Measurements from ENCODE around the gene SEPTIN1.

SEPTIN1 gene, protein sequence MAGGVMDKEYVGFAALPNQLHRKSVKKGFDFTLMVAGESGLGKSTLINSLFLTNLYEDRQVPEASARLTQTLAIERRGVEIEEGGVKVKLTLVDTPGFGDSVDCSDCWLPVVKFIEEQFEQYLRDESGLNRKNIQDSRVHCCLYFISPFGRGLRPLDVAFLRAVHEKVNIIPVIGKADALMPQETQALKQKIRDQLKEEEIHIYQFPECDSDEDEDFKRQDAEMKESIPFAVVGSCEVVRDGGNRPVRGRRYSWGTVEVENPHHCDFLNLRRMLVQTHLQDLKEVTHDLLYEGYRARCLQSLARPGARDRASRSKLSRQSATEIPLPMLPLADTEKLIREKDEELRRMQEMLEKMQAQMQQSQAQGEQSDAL

DNA sequence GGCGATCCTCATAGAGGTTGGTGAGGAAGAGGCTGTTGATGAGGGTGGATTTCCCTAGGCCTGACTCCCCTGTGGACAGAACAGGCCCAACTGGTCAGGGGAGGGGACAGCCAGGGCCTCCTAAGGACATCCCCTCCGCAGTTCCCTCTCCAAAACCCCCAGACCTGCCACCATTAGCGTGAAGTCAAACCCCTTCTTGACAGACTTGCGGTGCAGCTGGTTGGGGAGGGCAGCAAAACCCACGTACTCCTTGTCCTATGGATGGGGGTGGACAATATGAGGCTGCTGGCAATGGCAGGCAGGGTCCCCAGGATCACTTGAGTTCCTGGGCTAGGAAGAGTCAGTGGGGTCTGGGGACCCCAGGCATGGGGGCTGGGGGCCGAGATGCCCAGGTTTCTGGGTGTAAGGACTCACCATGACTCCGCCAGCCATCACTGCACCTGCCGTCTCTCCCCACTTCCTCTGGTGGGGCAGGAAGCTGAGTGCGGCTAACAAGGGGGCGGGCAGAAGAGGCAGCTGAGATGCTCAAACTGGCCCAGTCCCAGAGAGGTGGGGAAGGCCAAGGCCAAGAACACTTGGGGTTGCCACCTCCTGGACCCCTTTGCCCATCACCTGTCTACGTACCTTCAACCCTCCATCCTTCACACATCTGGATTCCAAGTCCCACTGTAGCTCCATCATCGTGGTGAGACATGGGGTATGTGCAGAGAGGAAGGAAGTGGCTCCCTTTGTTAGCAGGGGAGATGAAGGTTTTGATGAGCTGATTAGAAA, at the start of gene SEPTIN1:
SEPTIN1 (minus strand) TSS at position 451 of the 771 bp plus-strand sequence; CDS start at position 432, 19 bp downstream.
- DNase-seq, result no peak

DNA sequence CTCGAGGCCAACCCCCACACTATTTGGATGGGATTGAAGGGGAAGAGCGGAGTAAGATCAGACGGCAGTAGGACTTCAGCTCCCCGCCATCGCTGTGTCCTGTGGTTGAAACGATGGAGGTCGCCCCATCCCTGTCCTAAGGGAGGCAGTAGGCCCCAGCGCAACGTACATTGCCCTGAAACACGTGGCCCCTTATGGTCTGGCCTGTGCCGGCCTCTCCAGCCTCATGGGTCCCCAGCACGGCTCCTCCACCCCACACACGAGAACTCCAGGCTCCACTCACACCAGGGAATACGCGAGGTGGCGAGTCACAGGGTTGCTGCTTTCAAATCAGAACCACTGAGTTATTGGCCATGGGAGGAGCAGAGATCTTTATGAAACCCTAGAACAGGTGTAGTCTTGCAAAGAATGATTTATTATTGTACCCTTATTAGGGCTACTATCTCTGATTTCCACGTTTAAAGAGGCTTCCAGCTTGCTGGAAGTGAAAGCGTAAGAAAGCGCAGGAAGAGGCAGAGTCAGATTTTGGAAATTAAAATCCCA, 48.1 kb upstream of the SEPTIN1 start:
- DNase-seq, result no peak

DNA sequence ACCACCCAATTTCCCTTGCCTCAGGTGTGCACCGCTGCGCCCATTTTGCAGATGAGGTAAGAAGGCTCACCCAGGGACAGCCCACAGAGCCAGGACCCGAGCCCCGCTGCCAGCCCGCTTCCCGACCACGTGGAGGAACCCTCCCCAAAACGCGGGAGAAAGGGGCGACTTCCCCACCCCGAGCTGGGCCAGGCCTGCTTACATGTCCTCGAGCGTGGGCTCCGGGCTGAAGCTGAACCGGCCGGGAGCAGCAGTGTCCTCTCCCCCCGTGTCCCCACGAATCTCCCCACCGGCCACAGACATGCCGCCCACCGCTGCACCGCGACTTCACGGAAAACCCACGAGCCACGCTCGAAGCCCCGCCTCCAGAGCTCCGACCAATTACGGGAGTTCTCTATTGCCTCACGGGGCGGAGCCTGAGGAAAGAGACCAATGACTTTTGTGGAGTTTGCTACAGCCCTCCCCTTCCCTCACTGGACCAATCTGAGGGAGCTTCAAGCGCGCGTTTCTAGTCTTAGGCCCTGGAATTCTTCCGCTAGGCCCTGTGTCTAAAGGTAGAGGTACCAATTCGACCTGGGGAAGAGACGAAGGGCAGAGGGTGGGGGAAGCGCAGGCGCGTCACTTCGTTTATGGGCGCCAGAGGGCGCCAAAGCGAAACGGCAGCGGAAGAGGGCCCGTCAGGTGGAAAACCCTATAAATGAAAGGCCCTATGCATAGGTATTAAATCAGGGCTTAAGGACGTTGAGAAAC, 47.5 kb upstream of the SEPTIN1 start, which contains the start of gene DCTPP1:
DCTPP1 (minus strand) TSS at position 353 of the 750 bp plus-strand sequence; CDS start at position 303, 50 bp downstream.
- peak; percentile 99 for DNase-seq

DNA sequence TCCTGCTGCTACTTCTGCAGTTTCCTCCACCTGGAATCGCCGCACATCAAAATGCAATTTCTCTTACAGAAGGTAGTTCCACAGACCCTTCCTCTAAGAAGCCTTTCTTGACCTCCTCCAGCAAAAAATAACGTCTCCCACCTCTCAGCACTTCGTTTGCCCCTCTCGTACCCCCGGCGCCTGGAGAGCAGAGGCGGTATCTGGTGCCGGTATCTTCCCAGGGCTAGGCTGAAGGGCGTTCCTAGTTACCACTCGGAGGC, 47.0 kb upstream of the SEPTIN1 start:
- DNase-seq, result peak; percentile 61

DNA sequence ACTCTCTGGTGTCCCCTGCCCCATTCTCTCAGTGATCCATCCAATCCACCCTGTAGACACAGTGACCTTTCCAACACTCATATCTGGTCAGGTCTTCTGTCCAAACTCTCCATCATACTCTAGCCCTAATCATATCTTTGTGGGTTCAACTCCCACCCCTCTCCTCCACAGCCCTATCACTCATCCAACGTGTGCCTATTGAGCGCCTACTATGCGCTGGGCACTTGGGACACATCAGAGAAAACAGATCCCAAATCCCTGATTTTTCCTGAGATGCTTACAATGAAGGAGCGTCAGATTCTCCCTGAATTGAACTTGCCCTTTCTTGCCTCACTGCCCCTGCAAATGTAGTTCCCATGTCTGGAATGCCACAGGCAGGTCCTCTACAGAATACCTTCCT, 45.7 kb upstream of the SEPTIN1 start:
- no peak for DNase-seq

DNA sequence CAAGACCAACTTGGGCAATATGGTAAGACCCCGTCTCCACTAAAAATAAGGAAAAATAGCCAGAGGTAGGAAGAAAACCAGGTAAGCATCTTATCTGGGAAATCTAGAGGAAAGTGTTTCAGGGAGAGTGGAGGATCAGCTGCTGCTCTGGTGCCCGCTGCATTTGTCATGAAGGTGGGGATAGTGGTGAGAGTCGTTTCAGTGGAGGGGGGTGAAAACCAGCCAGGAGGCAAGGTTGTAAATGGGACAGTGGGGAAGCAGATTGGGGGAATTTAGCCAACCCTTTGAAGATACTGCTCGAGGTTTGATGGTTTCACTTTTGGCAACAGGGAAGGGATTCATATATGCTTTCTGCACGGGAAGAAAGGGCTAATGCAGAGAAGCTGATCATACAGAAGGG, 38.6 kb upstream of the SEPTIN1 start:
- no peak for DNase-seq

DNA sequence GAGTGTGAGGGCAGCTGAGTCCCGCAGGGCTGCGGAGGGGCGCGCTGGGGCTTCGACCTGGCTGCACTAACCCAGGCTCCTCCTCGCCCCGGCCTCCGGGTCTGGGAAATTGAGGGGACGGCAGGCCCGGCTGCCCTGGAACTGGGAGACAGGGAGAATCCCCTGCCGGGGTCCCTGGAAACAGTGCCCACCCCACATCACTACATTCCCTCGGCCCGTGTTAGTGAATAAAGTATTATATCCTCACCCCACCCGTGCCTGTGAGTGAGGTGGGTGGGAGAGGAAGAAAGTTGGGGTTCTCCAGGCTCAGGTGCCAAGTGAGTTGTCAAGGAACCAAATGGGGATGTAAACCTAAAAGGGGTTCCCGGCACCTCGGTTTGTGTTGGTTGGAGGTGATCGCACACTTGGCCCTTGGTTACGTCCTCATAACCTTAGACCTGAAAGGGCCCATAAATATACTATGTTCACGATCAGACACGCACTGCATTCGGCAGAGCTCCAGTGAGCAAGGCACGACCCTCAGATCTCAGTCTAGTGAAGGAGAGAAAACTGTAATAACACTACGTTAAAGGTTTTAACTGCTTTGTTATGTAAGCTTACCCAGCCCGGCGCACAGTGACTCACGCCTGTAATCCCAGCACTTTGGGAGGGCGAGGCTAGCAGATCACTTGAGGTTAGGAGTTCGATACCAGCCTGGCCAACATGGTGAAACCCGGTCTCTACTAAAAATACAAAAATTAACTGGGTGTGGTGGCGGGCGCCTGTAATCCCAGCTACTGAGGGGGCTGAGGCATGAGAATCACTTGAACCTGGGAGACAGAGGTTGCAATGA, 36.2 kb upstream of the SEPTIN1 start:
- DNase-seq, result no peak

DNA sequence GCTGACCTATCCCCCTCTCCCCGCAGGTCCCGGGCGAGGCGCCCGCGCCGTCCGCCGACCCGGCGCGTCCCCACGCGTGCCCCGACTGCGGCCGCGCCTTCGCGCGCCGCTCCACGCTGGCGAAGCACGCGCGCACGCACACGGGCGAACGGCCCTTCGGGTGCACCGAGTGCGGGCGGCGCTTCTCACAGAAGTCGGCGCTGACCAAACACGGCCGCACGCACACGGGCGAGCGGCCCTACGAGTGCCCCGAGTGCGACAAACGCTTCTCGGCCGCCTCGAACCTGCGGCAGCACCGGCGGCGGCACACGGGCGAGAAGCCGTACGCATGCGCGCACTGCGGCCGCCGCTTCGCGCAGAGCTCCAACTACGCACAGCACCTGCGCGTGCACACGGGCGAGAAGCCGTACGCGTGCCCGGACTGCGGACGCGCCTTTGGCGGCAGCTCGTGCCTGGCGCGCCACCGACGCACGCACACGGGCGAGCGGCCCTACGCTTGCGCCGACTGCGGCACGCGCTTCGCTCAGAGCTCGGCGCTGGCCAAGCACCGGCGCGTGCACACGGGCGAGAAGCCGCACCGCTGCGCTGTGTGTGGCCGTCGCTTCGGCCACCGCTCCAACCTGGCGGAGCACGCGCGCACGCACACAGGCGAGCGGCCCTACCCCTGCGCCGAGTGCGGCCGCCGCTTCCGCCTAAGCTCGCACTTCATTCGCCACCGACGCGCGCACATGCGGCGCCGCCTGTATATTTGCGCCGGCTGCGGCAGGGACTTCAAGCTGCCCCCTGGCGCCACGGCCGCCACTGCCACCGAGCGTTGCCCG, 35.4 kb upstream of the SEPTIN1 start:
- DNase-seq, result peak; percentile 97

DNA sequence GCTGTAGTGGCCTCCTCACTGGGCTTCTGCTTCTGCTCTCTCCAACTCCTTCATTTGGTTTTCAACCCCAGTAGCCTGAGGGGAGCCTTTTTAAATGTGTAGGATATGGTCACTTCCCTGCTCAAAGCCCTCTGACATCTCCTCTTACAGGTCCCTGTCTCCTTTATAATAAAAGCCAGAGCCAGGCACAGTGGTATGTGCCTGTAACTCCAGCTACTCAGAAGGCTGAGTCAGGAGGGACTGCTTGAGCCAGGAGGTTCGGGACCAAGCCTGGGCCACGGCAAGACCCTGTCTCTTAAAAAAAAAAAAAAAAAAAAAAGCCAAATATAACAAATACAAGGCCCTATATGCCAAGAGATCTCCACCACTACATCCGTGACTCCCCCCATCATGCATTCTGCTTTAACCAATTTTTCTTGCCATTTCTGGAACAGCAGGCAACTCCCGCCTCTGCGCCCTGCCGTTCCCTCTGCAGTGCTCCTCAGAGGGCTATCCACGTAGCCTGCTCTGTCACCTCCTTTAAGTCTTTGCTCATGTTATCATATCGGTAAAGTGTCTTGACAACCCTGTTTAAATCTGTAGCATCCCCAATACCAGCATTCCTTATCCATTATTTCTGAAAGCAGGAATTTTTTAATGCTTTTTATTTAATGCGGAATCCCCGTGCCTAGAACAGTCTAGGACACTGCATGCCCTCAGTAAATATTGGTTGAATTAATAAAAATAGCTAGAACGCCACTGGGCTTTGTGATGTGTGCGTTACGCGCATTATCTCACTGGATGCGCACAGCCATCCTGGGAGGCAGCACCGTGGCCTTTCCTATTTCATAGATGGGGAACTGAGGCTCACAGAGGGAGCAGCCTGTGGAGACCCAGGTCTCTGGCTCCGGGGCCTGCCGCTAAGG, 34.5 kb upstream of the SEPTIN1 start:
- no peak for DNase-seq

DNA sequence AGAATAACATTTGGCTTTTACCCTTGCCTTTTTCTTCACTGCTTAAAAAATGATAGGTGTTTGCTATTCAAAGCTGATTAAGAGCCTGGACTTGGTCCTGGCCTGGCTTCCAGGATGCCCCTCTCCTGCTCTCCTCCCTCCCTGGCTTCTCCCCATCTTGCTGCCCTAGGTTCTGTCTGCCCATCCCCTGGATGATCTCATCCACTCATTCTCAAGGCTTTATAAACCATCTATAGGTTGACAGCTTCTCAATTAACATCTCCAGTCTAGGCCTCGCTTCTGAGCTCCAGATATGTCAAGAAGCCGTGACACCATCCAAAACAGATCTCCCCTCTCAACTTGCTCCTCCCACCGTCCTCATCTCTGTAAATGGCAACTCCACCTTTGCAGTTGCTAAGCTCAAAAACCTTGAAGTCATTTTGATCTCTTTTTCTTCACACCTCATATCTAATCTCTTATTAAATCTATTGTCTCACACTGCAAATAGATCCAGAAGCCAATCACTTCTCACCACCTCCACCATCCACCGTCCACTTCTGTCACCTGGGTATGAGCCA, 33.8 kb upstream of the SEPTIN1 start:
- DNase-seq, result no peak

DNA sequence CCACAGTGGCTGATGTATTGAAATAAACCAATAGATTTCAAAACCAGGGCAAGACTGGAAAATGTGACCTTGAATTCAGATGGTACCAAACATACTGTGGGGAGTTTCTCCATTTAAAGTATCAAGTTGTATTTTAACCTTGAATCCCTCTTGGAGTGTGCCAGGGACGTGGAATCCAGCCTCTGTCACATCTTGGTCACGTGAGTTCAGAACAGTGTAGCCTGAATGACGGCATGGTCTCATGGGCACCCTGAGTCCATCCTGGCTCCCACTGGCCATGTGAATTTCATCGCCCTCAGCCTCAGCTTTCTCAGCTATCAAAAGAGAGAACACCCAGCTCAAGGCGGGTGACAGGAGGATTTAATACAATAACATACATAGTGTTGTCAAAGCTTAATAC, 31.8 kb upstream of the SEPTIN1 start:
- no peak for DNase-seq

DNA sequence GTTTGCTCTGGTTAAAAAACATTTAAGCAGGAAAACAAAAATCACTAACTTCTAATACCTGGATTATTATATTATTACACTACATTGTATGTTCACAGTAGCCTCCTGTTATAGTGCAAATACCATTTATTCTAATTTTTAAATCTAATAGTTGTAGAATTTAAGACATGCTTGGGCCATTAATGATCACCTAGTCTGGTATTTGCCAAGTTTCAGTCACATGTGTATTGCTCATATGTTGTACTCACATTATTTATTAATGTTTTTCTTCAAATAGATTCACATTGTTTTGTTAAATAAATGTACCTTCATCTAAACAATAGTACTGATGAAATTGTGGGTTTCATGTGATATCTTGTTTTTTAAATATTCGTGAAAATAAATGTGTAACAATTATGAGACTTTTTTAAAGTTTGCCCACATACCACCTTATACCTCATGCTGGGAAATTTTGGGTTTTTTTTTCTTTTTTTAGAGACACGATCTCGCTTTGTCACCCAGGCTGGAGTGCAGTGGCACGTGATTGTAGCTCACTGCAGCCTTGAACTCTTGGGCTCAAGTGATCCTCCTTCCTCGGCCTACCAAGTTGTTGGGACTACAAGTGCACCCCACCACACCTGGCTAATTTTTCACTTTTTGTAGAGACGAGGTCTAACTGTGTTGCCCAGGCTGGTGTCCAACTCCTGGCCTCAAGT, 30.9 kb upstream of the SEPTIN1 start:
- no peak for DNase-seq

DNA sequence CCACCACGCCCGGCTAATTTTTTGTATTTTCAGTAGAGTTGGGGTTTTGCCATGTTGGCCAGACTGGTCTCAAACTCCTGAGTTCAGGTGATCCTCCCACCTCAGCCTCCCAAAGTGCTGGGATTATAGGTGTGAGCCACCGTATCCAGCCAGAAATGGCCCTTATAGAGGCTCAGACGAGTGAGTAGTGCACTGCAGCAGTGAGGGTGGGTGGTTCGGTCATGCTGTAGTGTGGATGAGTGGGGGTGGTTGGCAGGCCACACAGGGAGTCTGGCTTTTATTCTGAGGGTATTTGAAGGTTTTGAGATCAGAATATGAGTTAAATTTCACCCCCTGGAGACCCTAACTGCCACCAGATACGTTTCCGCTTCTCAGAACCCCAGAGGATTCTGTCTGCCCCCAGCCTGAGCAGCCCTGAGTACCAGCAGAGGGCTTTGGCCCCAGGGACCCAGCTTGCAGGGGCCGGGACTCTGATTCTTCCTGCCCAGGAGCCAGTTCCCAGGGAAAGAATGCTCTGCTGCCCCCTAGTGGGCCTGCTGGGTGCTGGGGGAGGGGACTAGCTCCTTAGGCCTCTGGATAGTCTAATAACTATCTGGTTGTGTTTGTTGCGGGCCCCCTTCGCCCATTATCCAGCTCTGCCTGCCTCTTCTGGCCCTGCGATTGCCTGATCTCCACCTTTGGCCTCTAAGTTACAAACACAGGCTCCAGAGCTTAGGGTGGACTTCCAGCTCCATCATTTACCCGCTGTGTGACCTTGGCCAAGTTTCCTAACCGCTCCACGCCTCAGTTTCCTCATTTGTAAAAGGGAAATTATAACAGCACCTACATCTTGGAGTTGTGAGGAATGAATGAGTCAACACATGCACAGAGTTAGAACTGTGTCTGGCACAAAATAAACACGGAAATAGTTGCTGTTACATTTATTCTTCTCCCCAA, 27.0 kb upstream of the SEPTIN1 start:
- DNase-seq, result peak; percentile 58

DNA sequence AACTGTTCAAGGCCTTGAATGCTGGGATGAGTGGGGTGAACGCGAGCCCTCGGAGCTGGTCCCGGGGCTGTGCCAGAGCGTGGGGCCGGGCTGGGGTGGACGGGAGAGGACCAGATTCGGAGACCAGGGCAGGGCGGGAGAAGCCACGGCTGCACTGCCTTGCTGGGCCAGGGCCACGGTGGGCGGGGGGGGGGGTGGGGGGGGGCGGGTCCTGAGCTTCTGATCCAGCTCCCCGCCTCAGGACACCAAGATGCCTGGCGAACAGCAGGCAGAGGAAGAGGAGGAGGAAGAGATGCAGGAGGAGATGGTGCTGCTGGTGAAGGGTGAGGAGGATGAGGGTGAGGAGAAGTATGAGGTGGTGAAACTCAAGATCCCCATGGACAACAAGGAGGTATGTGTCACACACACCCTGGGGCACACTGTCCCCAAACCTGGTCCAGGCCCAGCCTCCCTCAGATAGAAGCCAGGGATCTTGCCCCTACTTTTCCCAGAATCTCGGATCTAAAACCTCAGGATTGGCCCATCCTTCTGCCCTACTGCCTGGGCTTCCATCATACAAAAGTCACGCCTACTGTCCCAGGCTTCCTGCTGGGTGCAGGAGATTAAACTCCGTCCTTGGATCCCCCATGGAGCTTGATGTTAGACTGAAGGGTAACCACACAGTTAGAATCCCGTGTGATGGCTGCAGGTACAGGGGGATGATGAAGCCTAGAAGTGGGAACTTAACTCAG, 25.6 kb upstream of the SEPTIN1 start:
- DNase-seq, result no peak

DNA sequence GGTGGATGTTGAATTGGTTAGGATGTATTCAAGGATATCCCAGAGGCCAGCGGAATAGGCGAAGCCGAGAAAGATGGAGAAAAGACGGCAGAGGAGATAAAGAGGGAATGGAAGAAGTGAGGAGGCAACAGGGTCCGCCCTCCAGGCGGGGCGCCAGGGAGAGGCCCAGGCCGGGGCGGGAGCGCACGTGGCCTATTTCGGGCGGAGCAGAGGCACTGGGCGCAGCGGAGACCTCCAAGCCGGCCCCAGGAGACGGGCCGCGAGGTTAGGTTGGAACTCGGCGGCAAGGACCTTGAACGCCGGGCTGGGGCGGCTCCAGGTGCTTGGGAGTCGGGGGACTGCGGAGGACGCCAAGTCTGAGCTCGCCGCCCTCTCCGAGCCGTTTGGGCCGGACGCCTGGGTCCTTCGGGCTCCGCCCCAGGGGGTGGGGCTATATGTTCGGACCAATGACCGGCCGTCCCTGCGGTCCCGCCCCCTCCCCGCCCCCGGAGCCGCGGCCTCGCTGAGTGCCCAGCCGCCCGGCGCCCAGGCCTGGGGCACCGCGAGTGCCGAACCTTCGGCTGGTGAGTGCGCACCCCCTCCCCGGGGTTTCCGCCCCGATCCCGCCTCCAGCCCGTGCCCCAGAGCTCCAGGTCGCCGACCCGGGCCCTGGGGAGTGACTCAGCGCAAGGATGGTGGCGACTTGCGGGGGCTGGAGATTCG, 24.9 kb upstream of the SEPTIN1 start, which contains the start of gene ZNF771:
ZNF771 (plus strand) TSS at position 505 of the 702 bp plus-strand sequence. CDS start 448 bp downstream, outside the sequence.
- DNase-seq, result peak; percentile 94

DNA sequence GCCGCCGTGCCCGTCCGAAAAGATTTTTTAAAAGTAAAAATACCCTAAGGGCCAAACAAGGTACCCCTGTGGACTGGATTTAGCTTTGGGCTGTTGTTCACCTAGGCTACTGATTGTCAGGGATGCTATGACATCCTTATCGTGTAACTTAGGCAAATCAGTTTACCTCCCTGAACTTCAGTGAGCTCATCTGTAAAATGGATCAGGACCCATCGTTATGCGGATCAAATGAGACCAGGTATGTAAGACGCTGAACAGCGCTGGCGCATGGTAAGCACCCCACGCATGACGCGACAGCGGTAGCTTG, 24.4 kb upstream of the SEPTIN1 start:
- no peak for DNase-seq
